Mucosa of rectum (tissue), 2 donors: ENCODE data around the gene CSN1S1.

Experiments used
- H3K27ac ChIP-seq, 2 donors: one replicate each; pipeline ENCODE4 v1.7.0; 2013; ENCODE audit warnings: inconsistent platforms in 2 of 2, low read depth in 2 of 2, low read length in 2 of 2
- H3K27me3 ChIP-seq, 2 donors: one replicate each; pipeline ENCODE4 v1.7.0; 2013; ENCODE audit warnings: low read length in 2 of 2; ENCODE audit not compliant: control insufficient read depth in 2 of 2, insufficient read depth in 2 of 2
- H3K36me3 ChIP-seq, 2 donors: one replicate each; pipeline ENCODE4 v1.7.0; 2013; ENCODE audit warnings: low read length in 2 of 2; ENCODE audit not compliant: control insufficient read depth in 2 of 2, insufficient read depth in 2 of 2
- H3K4me1 ChIP-seq, 2 donors: one replicate each; pipeline ENCODE4 v1.7.0; 2013; ENCODE audit warnings: low read length in 2 of 2, mild to moderate bottlenecking in 1 of 2; ENCODE audit not compliant: control insufficient read depth in 2 of 2, insufficient read depth in 2 of 2
- H3K4me3 ChIP-seq, 2 donors: one replicate each; pipeline ENCODE4 v1.7.0; 2013; ENCODE audit warnings: low read length in 2 of 2
- H3K9ac ChIP-seq, 2 donors: one replicate each; pipeline ENCODE4 v1.7.0; 2013; ENCODE audit warnings: low read length in 2 of 2, low read depth in 1 of 2, mild to moderate bottlenecking in 1 of 2
- H3K9me3 ChIP-seq, 2 donors: one replicate each; pipeline ENCODE4 v1.7.0; 2013; ENCODE audit warnings: low read length in 2 of 2; ENCODE audit not compliant: control insufficient read depth in 2 of 2
- donor health status: healthy.
- donor health status: Normal muscosa, but diverticular disease.

Gene CSN1S1

GRCh38 chr4:69930768-69931167, at the start of gene CSN1S1:
CSN1S1 (plus strand) TSS chr4:69931068; CDS start chr4:69932556, 1,488 bp downstream.
- H3K9ac ChIP-seq, result no peak within 1 kb of the TSS
- no peaks in the 10 kb centered on the region for H3K9me3 ChIP-seq
- no peaks in the 10 kb centered on the region for H3K36me3 ChIP-seq
- no peaks in the 10 kb centered on the region for H3K27me3 ChIP-seq
- no peak within 1 kb of the TSS for H3K27ac ChIP-seq
- H3K4me1 ChIP-seq, result no peaks in the 10 kb centered on the region
- no peak within 1 kb of the TSS for H3K4me3 ChIP-seq

- Histone ChIP-seq H3K36me3 (no peaks in the 10 kb centered on the region), H3K4me1 (no peaks in the 10 kb centered on the region), H3K4me3 (no peak overlapping the region), H3K9me3 (peaks cover 0 to 3% of the 10 kb centered on the region in 2 donors), H3K27ac (no peak overlapping the region), H3K27me3 (no peaks in the 10 kb centered on the region), H3K9ac (no peak overlapping the region)
These were observed 49.6 kb upstream of the CSN1S1 start for GRCh38 chr4:69881173-69881773.

- Histone ChIP-seq H3K9ac (no peak overlapping the region), H3K27me3 (no peaks in the 10 kb centered on the region), H3K4me3 (no peak overlapping the region), H3K27ac (no peak overlapping the region), H3K4me1 (no peaks in the 10 kb centered on the region), H3K9me3 (peaks cover 0 to 3% of the 10 kb centered on the region in 2 donors), H3K36me3 (no peaks in the 10 kb centered on the region)
These were observed 48.7 kb upstream of the CSN1S1 start for GRCh38 chr4:69882150-69882549.

- no peaks in the 10 kb centered on the region for H3K27me3 ChIP-seq
- H3K9me3 ChIP-seq, result peaks cover 0 to under 1% of the 10 kb centered on the region in 2 donors
- no peak overlapping the region for H3K27ac ChIP-seq
- H3K4me3 ChIP-seq, result no peak overlapping the region
- H3K36me3 ChIP-seq, result no peaks in the 10 kb centered on the region
- H3K9ac ChIP-seq, result no peak overlapping the region
- no peaks in the 10 kb centered on the region for H3K4me1 ChIP-seq
These were observed 42.5 kb upstream of the CSN1S1 start for GRCh38 chr4:69888336-69888735.

- Histone ChIP-seq H3K9me3 (no peaks in the 10 kb centered on the region), H3K36me3 (no peaks in the 10 kb centered on the region), H3K4me3 (no peak overlapping the region), H3K4me1 (peaks cover 2 to 7% of the 10 kb centered on the region in 2 donors), H3K9ac (no peak overlapping the region), H3K27ac (no peak overlapping the region), H3K27me3 (no peaks in the 10 kb centered on the region)
These were observed 36.7 kb upstream of the CSN1S1 start for GRCh38 chr4:69894186-69894585.

- Histone ChIP-seq H3K36me3 (no peaks in the 10 kb centered on the region), H3K9me3 (no peaks in the 10 kb centered on the region), H3K27ac (no peak overlapping the region), H3K9ac (no peak overlapping the region), H3K4me1 (peaks cover 2 to 7% of the 10 kb centered on the region in 2 donors), H3K4me3 (no peak overlapping the region), H3K27me3 (no peaks in the 10 kb centered on the region)
These were observed 36.1 kb upstream of the CSN1S1 start for GRCh38 chr4:69894721-69895120.

- no peak overlapping the region for H3K9ac ChIP-seq
- peaks cover 2 to 7% of the 10 kb centered on the region in 2 donors for H3K4me1 ChIP-seq
- no peak overlapping the region for H3K4me3 ChIP-seq
- no peaks in the 10 kb centered on the region for H3K27me3 ChIP-seq
- H3K36me3 ChIP-seq, result no peaks in the 10 kb centered on the region
- H3K9me3 ChIP-seq, result no peaks in the 10 kb centered on the region
- no peak overlapping the region for H3K27ac ChIP-seq
These were observed 34.2 kb upstream of the CSN1S1 start for GRCh38 chr4:69896530-69897116.

GRCh38 chr4:69907151-69907550, 23.7 kb upstream of the CSN1S1 start:
- H3K27me3 ChIP-seq, result no peaks in the 10 kb centered on the region
- no peaks in the 10 kb centered on the region for H3K9me3 ChIP-seq
- no peak overlapping the region for H3K27ac ChIP-seq
- no peaks in the 10 kb centered on the region for H3K36me3 ChIP-seq
- no peak overlapping the region for H3K4me3 ChIP-seq
- H3K4me1 ChIP-seq, result no peaks in the 10 kb centered on the region
- H3K9ac ChIP-seq, result no peak overlapping the region

- H3K9ac ChIP-seq, result no peak overlapping the region
- no peak overlapping the region for H3K4me3 ChIP-seq
- H3K27me3 ChIP-seq, result no peaks in the 10 kb centered on the region
These were observed 21.7 kb upstream of the CSN1S1 start for GRCh38 chr4:69909195-69909594.

GRCh38 chr4:69910016-69910782, 20.7 kb upstream of the CSN1S1 start:
- no peak overlapping the region for H3K9ac ChIP-seq
- H3K9me3 ChIP-seq, result no peaks in the 10 kb centered on the region
- no peaks in the 10 kb centered on the region for H3K36me3 ChIP-seq
- H3K4me3 ChIP-seq, result no peak overlapping the region
- H3K4me1 ChIP-seq, result no peaks in the 10 kb centered on the region
- no peak overlapping the region for H3K27ac ChIP-seq
- no peaks in the 10 kb centered on the region for H3K27me3 ChIP-seq

More at GRCh38 chr4:69909195-69909594, 21.7 kb upstream of the CSN1S1 start:
- Histone ChIP-seq H3K27ac (no peak overlapping the region), H3K9me3 (no peaks in the 10 kb centered on the region), H3K36me3 (no peaks in the 10 kb centered on the region), H3K4me1 (no peaks in the 10 kb centered on the region)
